Mesodermal cell (in vitro differentiated cells): Measurements from ENCODE around the gene STAT1.
A peak's percentile ranks its signal among the peaks of the same experiment; 100 is the strongest.

Source experiments
- H3K27ac ChIP-seq: 2 replicates; pipeline ENCODE4 v1.7.0; 2013; ENCODE audit warnings: mild to moderate bottlenecking, low read depth, low read length, moderate library complexity; ENCODE audit not compliant: severe bottlenecking
- H3K36me3 ChIP-seq: 2 replicates; pipeline ENCODE4 v1.7.1; 2013; ENCODE audit warnings: mild to moderate bottlenecking, low read length, moderate library complexity; ENCODE audit not compliant: control insufficient read depth, insufficient read depth
- H3K4me1 ChIP-seq: one replicate; pipeline ENCODE4 v1.7.1; 2013; ENCODE audit warnings: mild to moderate bottlenecking, low read length; ENCODE audit not compliant: insufficient read depth, control insufficient read depth, poor library complexity, severe bottlenecking
- H3K4me3 ChIP-seq: 2 replicates; pipeline ENCODE4 v1.7.0; 2013; ENCODE audit warnings: low read length, control low read depth, mild to moderate bottlenecking; ENCODE audit not compliant: insufficient read depth, poor library complexity, severe bottlenecking; ENCODE audit errors: extremely low read depth
- H3K9me3 ChIP-seq: 2 replicates; pipeline ENCODE4 v1.7.1; 2013; ENCODE audit warnings: mild to moderate bottlenecking, low read length, moderate library complexity; ENCODE audit not compliant: control insufficient read depth
- WGBS, 2 experiments: methylation state at CpG; one replicate each; pipeline ENCODE4 v1.1.5; 2013; ENCODE audit warnings: missing lambda C conversion rate in 2 of 2; ENCODE audit not compliant: insufficient coverage in 2 of 2; 5-methylcytosine and 5-hydroxymethylcytosine counted together

The STAT1 gene

GRCh38 chr2:190981333-190981732 lies 32.6 kb downstream of the STAT1 start:
- Histone ChIP-seq H3K4me1 (peaks cover 32% of the 10 kb centered on the region), H3K27ac (no peak overlapping the region), H3K36me3 (peaks cover 80% of the 10 kb centered on the region), H3K4me3 (no peak overlapping the region), H3K9me3 (no peaks in the 10 kb centered on the region)
- 79 to 87% methylated on average over 3 of the region's 6 CpGs for WGBS, 2 experiments

DNA sequence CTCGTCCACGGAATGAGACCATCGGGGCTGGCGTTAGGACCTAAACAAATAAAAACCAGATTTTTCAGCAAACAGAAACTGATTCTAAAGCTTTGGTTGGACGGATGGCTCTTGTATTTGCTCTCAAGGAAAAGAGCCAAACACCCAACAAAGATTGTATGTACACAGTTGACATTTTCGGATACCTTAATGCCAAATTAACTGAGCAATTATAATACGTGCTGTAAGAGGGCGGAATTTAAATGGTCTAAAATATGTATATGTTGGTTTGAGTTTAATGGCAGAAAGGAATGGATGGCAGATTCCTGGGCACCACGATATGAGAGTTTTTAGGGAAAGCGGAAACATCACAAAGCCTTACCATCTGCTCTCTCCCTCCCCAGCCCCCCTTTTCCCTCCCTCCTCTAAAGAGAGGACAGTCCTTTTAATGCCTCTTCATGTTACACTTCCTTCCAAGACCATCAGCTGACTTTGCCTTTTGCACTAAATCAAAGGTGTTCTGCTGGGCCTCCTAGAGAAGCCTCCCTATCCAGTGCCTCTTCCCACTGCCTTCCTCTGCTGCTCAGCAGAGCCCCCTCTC lies 33.3 kb downstream of the STAT1 start:
- H3K4me1 ChIP-seq = peaks cover 32% of the 10 kb centered on the region
- peaks cover 80% of the 10 kb centered on the region for H3K36me3 ChIP-seq
- H3K27ac ChIP-seq = peak overlapping the region; percentile 88
- H3K9me3 ChIP-seq = no peaks in the 10 kb centered on the region
- WGBS, 2 experiments = 92 to 98% methylated on average over 7 to 9 of the region's 10 CpGs
- H3K4me3 ChIP-seq = no peak overlapping the region

DNA sequence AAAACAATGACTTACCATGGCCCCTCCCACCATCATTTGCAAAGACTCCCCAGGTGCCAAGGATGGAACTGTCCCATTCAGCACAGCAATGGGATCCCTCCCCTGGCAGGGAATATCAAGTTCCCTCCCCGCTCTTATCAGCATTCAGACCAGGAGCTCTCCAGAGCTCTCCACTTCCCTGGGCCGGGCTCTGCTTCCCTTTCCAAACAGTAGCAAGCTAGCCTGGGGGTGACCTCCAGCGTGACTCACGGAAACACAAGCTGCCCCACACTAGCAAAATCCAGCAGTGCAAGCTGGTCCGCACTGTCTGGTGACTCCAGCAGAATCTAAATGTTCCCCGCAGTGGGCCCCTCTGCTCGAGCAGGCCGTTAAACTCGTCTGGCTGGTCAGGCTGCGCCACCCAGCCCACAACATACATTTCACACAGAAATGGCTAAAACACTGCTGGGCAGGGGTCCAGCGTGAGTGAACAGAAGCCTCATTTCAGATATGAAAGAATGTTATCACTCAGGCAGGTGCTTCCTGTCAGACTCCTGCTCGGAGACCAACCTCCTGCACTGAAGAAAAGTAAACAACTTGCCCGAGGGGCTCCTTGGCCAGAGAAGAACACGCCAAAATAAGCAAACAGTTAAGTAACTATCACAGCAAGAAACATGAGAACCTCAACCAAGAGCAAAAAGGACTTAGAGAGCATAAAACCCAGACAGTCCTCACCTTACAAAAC lies 33.9 kb downstream of the STAT1 start:
- no peak overlapping the region for H3K4me3 ChIP-seq
- no peaks in the 10 kb centered on the region for H3K9me3 ChIP-seq
- H3K27ac ChIP-seq = peak overlapping the region; percentile 88
- WGBS, 2 experiments = 84 to 85% methylated on average over 13 of the region's 14 CpGs
- peaks cover 32% of the 10 kb centered on the region for H3K4me1 ChIP-seq
- H3K36me3 ChIP-seq = peaks cover 81% of the 10 kb centered on the region

GRCh38 chr2:190978389-190979053 lies 35.5 kb downstream of the STAT1 start:
- Histone ChIP-seq H3K4me3 (no peak overlapping the region), H3K4me1 (peaks cover 39% of the 10 kb centered on the region), H3K27ac (peak overlapping the region; percentile 39), H3K9me3 (no peaks in the 10 kb centered on the region), H3K36me3 (peaks cover 83% of the 10 kb centered on the region)
- 94 to 95% methylated on average over 10 to 11 of the region's 17 CpGs for WGBS, 2 experiments

GRCh38 chr2:190977505-190977904 lies 36.5 kb downstream of the STAT1 start:
- Histone ChIP-seq H3K9me3 (no peaks in the 10 kb centered on the region), H3K4me1 (peaks cover 39% of the 10 kb centered on the region), H3K4me3 (no peak overlapping the region), H3K27ac (no peak overlapping the region), H3K36me3 (peaks cover 83% of the 10 kb centered on the region)
- WGBS, 2 experiments = 89 to 93% methylated on average over 4 to 5 of the region's 5 CpGs

GRCh38 chr2:190976521-190976920 lies 37.5 kb downstream of the STAT1 start:
- peaks cover 84% of the 10 kb centered on the region for H3K36me3 ChIP-seq
- H3K9me3 ChIP-seq = no peaks in the 10 kb centered on the region
- H3K4me3 ChIP-seq = no peak overlapping the region
- H3K27ac ChIP-seq = no peak overlapping the region
- peaks cover 39% of the 10 kb centered on the region for H3K4me1 ChIP-seq
- no CpG with 5 or more reads among the region's 2 CpGs for WGBS, 2 experiments

DNA sequence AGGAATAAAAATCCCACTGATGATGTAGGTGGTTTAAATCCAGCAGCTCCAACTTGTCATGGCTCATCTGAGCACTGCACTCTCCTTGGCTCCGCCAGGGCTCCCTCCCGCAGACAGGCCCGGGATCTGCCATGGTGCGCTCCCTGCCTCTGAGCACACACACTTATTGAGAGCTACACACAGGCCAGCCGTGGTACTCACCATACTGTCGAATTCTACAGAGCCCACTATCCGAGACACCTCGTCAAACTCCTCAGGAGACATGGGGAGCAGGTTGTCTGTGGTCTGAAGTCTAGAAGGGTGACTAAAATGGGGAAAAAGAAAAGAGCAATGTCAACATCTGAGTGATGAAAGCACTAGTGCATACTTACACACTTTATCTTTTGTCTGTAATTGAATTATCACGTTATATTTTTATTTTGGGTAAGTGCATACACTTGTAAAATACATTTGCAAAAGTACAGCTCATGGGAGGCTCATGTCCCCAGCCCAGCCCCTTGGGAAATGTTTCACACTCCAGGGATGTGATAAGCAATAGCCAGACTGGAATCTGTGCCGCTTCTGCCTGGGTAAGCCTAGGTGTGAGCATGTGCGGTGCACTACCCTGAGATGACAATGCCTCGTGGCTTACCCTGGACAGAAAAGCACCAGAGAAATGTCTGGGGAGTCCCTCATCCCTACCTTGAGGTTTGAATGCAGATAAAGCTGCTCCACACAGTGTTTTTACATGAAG lies 39.2 kb downstream of the STAT1 start:
- peaks cover 25% of the 10 kb centered on the region for H3K4me1 ChIP-seq
- H3K4me3 ChIP-seq = no peak overlapping the region
- 90 to 91% methylated on average over 11 of the region's 12 CpGs for WGBS, 2 experiments
- no peak overlapping the region for H3K27ac ChIP-seq
- H3K36me3 ChIP-seq = peaks cover 84% of the 10 kb centered on the region
- H3K9me3 ChIP-seq = no peaks in the 10 kb centered on the region

DNA sequence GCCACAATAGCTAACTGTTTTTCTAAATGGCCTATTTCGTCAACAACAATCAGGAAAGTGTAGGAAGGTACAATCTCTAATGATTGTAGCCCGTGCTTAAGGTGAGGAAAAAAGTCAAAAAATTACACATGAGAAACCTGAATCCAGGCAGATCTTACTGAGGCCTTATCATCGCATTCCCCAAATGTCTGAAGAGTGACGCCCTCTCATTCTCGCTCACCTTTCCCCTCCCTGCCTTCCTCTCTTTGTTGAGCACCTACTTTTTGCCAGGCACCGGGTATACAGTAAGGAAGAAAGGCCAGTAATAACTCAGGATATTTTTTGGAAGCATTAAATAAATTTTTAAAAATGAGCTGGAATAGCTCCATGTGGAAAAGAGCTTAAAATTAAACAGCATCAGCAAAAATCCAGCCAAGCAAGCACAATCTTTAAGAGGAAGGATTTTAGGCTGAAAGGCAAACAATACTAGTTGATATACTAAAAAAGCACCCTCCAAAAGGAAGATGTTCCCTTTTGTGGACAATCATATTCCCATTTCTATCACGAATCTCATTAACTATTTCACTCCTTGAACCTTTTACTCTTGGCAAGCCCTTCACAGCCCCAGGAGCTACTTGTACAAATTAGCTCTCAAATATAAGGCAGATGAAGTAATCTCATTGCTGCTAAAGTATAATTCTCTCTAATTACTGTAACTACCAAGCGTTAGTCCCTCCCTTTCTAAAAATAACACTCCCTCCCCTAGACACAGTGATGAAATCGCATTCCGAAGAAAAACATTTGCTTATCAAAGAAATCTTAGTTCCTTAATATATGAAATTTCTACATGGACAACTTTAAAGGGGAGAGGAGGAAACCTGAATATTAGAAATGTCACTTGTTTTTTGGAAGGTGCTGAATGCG lies 40.0 kb downstream of the STAT1 start:
- H3K27ac ChIP-seq = no peak overlapping the region
- H3K4me3 ChIP-seq = no peak overlapping the region

DNA sequence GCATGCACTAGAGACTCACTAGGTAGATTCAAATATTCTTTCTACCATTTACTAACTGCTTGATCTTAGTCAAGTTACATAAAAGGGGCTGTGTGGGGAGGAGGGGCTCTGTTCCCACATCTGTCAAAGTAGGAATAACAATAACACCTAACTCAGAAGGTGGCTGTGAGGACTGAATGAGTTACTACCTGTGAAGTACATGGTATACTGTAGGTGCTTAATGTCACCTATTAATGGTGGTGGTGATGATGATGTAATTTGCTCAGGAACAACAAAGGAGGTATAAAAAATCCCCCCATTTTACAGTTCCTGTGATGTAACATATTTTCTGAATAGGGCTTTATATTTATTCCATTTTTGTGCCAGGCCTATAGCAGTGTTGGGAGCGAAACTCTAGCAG lies 40.7 kb downstream of the STAT1 start:
- H3K9me3 ChIP-seq = no peaks in the 10 kb centered on the region
- H3K27ac ChIP-seq = no peak overlapping the region
- H3K36me3 ChIP-seq = peaks cover 72% of the 10 kb centered on the region

More for the DNA sequence above, 40.0 kb downstream of the STAT1 start:
- Histone ChIP-seq H3K4me1 (peaks cover 21% of the 10 kb centered on the region), H3K36me3 (peaks cover 79% of the 10 kb centered on the region), H3K9me3 (no peaks in the 10 kb centered on the region)
- 93 to 100% methylated on average over 4 to 5 of the region's 11 CpGs for WGBS, 2 experiments

GRCh38 chr2:190972846-190973245 lies 41.1 kb downstream of the STAT1 start:
- no peak overlapping the region for H3K4me3 ChIP-seq
- no peaks in the 10 kb centered on the region for H3K9me3 ChIP-seq
- WGBS, 2 experiments = 67% methylated on average over 2 of the region's 3 CpGs; no CpG with 5 or more reads in 1 of the 2 experiments
- no peak overlapping the region for H3K27ac ChIP-seq
- peaks cover 10% of the 10 kb centered on the region for H3K4me1 ChIP-seq
- peaks cover 69% of the 10 kb centered on the region for H3K36me3 ChIP-seq

More for the DNA sequence above, 40.7 kb downstream of the STAT1 start:
- peaks cover 14% of the 10 kb centered on the region for H3K4me1 ChIP-seq
- H3K4me3 ChIP-seq = no peak overlapping the region
- WGBS, 2 experiments = 100% methylated on average over 1 of the region's 1 CpG; no CpG with 5 or more reads in 1 of the 2 experiments
